ENCODE data around the gene QKI.

- TF ChIP-seq EZH2phosphoT487 (IDR thresholded peaks at IDR 0.05; ENCODE audit: low read depth, severe bottlenecking, unreplicated experiment) (no peak), CTCF (IDR thresholded peaks at IDR 0.05; ENCODE audit: poor library complexity) (no peak)
Observed at GRCh38 chr6:163599136-163599535, 184.6 kb downstream of the QKI start.

Data from hepatocyte (in vitro differentiated cells).